ENCODE results near the gene ZIM2.
A peak's percentile ranks its signal among the peaks of the same experiment; 100 is the strongest.

ZIM2 gene

DNA sequence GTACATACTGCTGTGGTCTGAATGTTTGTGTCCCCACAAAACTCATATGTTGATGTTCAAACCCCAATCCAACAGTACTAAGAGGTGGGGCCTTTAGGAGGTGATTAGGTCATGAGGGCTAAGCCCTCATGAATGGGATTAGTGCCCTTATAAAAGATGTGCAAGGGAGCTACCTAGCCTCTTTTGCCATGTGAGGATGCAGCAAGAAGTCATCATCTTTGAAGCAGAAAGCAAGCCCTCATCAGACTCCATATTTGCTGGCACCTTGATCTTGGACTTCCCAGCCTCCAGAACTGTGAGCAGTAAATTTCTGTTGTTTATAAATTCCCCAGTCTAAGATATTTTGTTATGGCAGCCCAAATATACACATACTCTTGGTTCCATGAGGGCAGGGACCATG is 33.9 kb downstream of the ZIM2 start:
- DNase-seq = no peak

GRCh38 chr19:56778351-56778750 is 62.2 kb downstream of the ZIM2 start:
- no peak for DNase-seq

GRCh38 chr19:56769650-56770049 is 70.9 kb downstream of the ZIM2 start:
- no peak for DNase-seq

- no peak for DNase-seq
These were observed 75.4 kb downstream of the ZIM2 start for GRCh38 chr19:56765137-56765536.

DNA sequence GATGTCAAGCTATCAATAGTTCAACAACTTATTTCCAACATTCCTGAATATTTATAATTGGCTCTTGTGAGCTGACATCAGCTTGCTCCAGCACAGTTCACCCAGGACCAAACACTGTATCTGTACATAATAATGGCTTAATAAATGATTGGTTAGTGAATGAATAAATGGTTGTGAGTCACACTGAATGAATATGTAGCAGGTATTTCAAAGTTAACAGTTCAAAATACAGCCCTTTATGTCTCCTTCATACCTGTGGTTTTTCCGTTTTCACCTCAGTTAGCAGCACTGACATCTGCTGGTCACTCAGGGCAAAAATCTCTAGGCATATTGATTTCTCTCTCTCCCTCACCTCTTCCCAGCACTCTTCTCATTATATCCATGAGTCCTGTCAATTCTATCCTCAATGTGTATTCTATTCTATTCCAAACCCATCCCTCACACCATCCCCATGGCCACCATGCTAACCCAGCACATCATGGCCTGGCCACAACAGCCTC is 76.3 kb downstream of the ZIM2 start:
- DNase-seq = no peak

DNA sequence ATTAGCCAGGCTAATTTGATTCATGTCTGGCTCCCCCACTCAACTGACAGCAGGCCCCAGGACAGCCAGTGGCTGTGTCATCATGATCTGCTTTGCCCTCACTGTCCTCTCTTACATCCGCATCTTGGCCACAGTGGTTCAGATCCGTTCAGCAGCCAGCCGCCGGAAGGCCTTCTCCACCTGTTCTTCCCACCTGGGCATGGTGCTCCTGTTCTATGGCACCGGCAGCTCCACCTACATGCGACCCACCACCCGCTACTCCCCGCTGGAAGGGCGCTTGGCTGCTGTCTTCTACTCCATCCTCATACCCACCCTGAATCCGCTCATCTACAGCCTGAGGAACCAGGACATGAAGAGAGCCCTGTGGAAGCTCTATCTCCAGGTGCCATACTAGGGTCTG is 79.7 kb downstream of the ZIM2 start:
- no peak for DNase-seq

GRCh38 chr19:56759531-56759930 is 81.0 kb downstream of the ZIM2 start:
- no peak for DNase-seq

DNA sequence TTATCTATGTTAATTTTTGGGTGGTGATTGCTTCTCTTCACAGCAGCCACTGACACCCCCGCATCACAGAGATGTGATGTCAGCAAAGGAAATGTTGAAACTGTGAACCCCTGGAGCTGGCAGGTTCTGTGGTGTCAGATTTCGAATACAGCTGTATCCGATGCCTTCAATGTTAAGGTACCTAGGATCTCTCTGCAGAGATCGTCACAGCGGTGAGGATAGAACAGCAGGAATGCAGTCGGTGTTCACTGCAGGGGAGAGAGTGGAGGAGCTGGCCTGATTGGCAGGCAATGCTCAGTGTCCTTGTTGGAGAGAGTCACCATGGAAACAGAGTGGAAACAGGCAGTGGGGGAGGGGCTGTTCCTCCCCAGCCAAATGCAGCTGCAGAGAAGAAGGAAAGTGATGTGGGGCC is 89.4 kb downstream of the ZIM2 start:
- no peak for DNase-seq

- no peak for DNase-seq
These were observed 89.9 kb downstream of the ZIM2 start for GRCh38 chr19:56750658-56751057.

DNA sequence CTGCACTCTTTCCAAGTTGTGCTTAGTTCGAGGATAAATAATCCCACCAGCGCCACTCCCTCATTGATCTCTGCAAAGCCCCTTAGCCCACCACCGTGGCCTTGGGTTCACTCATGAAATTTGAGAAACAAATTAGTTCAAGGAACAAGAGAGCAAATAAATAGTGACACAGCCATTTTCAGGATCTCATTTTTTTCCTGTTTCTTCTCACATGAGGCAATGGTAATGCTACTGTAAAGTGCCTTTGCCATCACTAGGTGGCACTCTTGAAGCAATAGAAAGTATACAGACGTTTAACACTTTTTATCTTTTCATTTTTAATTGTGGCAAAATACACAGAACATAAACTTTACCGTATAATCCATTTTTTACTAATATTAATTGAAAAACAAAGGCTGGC is 92.1 kb downstream of the ZIM2 start:
- peak; percentile 25 for DNase-seq

GRCh38 chr19:56746367-56746766 is 94.2 kb downstream of the ZIM2 start:
- no peak for DNase-seq

DNA sequence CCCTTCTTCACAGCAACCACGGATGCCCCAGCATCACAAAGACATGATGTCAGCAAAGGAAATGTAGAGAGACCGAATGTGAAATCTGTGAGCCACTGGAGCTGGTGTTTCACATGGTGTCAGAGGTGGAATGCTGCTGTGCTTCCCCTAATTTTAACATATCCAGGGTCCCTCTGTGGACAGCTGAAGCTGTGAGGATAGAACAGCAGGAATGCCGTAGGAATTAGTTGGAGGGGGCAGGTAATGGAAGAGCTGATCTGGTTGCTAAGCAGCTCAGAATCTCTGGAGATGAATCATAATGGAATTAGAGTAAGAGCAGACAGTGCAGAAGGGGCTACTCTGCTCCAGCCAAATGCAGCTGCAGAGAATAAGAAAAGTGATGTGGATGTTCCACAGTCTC is 100.0 kb downstream of the ZIM2 start:
- DNase-seq = no peak

DNA sequence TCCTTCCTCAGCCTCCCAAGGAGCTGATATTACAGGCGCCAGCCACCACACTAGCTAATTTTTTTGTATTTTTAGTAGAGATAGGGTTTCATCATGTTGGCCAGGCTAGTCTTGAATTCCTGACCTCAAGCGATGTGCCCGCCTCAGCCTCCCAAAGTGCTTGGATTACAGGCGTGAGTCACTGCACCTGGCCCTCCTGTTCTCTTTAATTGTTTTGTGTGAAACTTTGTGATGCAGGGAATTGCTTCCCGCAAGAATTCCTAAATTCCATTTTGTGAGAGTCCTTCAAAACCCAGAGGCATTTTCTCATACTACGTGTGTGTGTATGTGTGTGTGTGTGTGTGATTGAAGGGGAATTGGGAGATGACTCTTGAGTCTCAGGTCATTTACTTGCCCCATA is 104.0 kb downstream of the ZIM2 start:
- DNase-seq = no peak

GRCh38 chr19:56732976-56733375 is 107.5 kb downstream of the ZIM2 start:
- DNase-seq = no peak

GRCh38 chr19:56727677-56728076 is 112.8 kb downstream of the ZIM2 start:
- DNase-seq = no peak

- no peak for DNase-seq
These were observed 114.6 kb downstream of the ZIM2 start for GRCh38 chr19:56725829-56726424.

Measured in hematopoietic multipotent progenitor cell treated with erythropoietin and hydrocortisone succinate and interleukin-3 and kit ligand, for 8 days (in vitro differentiated cells).